PFSK-1 (cell line): Measurements from ENCODE around the gene ECE1.
A peak's percentile ranks its signal among the peaks of the same experiment; 100 is the strongest.

Source experiments
- FOXP2 ChIP-seq: optimal IDR thresholded peaks from 2 replicates; pipeline ENCODE3; 2011; ENCODE audit warnings: borderline replicate concordance, control low read depth, inconsistent platforms; ENCODE audit not compliant: insufficient read depth; ENCODE audit errors: extremely low read length, extremely low read depth
- POLR2AphosphoS5 ChIP-seq: IDR thresholded peaks from 2 replicates; pipeline ENCODE4 v1.6.1; 2012; ENCODE audit warnings: low read depth, mild to moderate bottlenecking, control low read depth, low read length, moderate library complexity
- REST ChIP-seq, 2 experiments: IDR thresholded peaks; 2 replicates each; pipeline versions ENCODE4 v1.6.1 to v1.8.0; 2011 to 2012; ENCODE audit warnings: low read depth in 2 of 2, low read length in 2 of 2, control low read depth in 1 of 2, inconsistent platforms in 1 of 2, mild to moderate bottlenecking in 1 of 2, moderate library complexity in 1 of 2; ENCODE audit not compliant: insufficient read depth in 1 of 2
- TAF1 ChIP-seq: IDR thresholded peaks from 2 replicates; pipeline ENCODE4 v1.6.1; 2012; ENCODE audit warnings: low read length, control low read depth, borderline replicate concordance; ENCODE audit not compliant: insufficient read depth

- 0 out of 4 replicates have a peak, but pooled peaks of 1 of the 2 experiments have one; percentile 20 for TF ChIP-seq REST (IDR thresholded peaks at IDR 0.05; ENCODE audit: insufficient read depth in 1 of 2, low read depth in 2 of 2, low read length in 2 of 2)
- no peak for TF ChIP-seq POLR2AphosphoS5
- TF ChIP-seq TAF1: no peak
- TF ChIP-seq FOXP2: no peak
Measured at GRCh38 chr1:21278208-21278859, 11.9 kb downstream of the ECE1 start.
